Lung microvascular endothelial cell (primary cell): ENCODE results near the gene GALNT1. TPM values are rescaled to one million over a fixed set of nuclear protein-coding genes. Genes with fewer than 3 reads are reported as not detected.
"Not testable (repeated sequence)": the region's sequence is repeated elsewhere in the genome, so short reads cannot be mapped to it uniquely, and the experiment has no call there.

Source experiments
- DNase-seq, 2 donors: peaks; one replicate each; pipeline versions ENCODE4 v3.0.0 to v3.0.0-alpha.2; 2010; ENCODE audit warnings: low read depth in 2 of 2
- total RNA-seq: library from RNA; depleted of rRNA; stranded (reverse); fragments of >200 nt; gene quantifications from 2 replicates; pipeline ENCODE4 v1.2.1, GENCODE V29; 2014

The GALNT1 gene
- total RNA-seq, result 108 and 156 TPM in 2 replicates

DNA sequence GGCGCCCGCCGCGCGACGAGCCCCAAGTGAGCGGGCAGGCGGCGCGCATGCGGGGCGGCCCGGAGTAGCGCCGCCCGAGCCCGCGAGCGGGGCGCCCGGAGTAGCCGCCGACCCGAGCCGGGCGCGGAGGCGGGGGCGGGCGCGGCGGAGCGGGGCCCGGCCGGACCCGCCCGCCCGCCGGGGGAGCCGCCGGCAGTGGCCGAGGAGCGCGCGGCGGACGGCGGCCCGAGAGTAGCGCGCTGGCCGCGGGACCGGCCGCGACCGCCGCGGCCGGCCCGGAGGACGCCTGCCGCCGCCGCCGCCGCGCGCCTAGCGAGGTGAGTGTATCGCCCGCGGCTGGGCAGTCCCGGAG is at the start of gene GALNT1:
Gene GALNT1 (plus strand): TSS at position 195 of the 352 bp plus-strand sequence. CDS start 72,923 bp downstream, outside the sequence.
- DNase-seq, result peak; percentile 11 to 40

DNA sequence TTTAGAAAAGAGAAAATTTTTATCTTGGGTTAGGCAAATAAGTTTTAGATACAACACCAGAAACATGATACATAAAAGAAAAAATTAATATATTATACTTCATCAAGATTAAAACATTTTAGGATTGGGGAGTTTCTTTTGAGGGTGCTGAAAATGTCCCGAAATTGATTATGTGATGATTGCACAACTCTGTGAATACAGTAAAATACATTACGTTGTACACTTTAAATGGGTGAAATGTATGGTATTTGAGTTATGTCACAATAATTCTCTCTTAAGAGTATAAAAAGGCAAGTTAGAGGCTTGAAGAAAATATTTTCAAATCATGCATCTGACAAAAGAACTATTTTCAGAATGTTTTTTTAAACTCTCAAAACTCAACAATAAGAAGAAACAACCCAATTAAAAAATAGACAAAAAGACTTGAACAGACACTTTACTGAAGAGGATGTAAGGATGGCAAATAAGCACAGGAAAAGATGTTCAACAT is 47.6 kb upstream of the GALNT1 start:
- DNase-seq, result no peak

DNA sequence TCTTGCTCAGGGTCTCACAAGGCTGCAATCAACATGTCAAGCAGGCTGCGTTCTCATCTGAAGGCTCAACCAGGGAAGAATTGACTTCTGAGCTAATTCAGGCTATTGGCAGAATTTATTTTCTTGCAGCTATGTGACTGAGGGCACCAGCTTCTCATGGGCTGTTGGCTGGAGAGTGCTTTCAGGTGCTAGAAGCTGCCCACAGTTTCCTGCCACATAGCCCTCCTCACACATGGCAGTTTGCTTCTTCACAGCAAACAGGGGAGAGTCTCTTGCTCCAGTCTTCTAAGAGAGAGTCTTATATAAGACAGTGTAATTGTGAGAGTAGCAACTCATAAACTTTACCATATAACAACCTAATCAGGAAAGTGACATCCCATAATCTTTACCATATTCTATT is 46.2 kb upstream of the GALNT1 start:
- DNase-seq, result no peak

DNA sequence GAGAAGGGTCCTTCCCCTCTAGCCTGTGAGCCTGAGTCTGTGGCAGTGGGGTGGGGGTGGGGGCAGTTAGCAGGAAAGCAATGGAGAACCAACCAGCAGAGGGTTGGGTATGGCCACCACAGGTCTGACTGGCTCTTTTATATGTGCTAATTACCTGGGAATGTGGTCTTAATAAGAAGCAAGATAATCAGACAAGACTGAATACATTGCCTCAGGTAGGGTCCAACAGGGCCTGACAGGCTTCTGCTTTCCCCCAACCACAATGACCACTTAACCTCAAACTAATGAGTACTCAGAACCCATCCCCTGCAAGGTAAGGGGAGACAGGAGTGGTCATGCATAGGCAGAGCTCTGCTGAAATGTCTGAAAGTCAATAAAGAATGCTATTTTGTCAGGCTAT is 39.2 kb upstream of the GALNT1 start:
- no peak for DNase-seq

DNA sequence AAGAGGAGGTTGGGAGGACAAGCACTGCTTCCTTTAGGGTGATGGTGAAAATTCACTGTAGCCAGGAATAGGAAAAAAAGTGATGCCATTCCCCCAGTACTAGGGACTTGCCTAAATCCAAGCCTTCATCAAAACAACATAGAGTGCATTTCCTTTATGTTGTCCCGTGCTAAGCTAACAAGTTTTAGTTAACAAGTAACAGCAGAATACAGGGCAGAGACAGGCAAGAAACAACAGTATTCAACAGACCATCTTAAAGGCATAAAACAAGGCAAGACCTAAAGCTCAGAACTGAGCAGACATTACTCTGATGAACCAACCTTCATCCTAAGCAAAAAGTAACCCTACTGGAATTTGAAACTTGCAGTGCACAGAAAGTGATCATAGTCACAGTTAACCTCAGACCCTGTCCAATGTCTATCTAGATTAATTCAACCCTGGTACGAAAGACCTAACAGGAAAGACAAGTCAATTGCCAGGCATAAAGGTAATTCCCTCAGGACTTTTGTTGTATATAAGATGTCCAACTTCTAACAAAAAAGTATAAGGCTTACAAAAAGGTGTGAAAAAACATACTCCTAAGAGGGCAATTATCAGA is 34.4 kb upstream of the GALNT1 start:
- no peak for DNase-seq

DNA sequence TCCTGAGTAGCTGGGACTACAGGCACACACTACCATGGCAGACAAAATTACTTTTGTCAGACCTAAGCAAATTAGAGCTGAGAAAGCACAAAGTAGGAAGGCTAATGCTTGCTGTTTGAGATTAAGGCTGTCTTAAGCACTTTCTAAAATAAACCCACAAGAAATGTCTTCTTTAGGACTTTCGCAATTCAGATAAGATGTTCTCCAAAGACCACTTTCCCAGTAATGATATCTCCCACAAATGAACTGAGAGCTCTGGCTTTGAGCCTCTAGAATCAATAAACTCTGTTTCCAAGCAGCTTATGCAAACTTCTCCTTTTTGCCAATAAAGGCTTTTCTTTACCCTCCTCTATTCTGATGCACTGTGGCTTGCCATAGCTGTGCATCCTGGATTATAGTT is 32.0 kb upstream of the GALNT1 start:
- no peak for DNase-seq

DNA sequence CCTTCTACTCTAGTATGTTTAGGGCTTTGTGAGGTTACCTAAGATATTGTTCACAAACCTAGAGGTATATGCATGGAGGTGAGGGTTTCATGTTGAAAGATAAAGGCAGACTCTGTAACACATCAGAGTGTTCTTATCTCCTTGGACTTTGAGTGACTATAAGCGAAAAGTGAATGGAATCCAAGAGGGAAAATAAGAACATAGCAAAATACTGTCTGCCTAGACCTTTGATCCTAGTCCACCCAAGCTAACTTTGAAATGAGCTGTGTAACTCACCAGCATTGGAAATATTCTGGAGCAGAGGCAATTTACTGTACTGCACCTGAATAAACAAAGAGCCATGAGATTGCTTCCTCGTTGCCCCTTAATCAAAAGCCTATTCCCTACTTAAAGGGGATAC is 28.2 kb upstream of the GALNT1 start:
- DNase-seq, result no peak

DNA sequence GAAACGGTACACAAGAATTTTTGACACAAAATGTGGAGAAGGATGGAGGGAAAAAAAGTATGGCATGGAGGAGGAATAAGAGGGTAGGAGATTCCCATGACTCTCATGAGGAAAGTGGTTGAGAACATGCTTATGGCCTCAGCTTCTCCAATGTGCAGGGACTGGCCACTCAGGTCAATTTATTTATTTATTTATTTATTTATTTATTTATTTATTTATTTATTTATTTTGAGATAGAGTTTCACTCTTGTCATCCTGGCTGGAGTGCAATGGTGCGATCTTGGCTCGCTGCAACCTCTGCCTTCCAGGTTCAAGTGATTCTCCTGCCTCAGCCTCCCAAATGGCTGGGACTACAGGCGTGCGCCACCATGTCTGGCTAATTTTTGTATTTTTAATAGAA is 26.0 kb upstream of the GALNT1 start:
- DNase-seq, result not testable (repeated sequence)

DNA sequence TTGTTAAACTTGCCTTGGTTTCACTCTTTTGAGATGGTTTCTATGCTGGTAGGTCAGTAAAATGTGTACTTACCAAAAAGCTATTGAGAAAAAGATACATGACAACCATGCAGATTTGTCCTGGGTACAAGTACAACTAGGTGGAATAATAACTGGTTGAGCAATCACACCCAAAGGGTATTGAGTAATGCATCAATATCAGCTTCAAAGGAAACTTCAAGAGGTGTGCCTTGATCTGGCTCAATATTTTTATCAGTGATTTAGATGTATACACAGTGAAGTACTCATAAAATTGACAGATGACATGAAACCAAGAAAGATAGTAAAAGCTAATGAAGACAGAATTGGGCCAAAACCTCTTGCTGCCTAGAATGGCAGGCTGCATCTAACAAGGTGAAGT is 21.7 kb upstream of the GALNT1 start:
- no peak for DNase-seq

DNA sequence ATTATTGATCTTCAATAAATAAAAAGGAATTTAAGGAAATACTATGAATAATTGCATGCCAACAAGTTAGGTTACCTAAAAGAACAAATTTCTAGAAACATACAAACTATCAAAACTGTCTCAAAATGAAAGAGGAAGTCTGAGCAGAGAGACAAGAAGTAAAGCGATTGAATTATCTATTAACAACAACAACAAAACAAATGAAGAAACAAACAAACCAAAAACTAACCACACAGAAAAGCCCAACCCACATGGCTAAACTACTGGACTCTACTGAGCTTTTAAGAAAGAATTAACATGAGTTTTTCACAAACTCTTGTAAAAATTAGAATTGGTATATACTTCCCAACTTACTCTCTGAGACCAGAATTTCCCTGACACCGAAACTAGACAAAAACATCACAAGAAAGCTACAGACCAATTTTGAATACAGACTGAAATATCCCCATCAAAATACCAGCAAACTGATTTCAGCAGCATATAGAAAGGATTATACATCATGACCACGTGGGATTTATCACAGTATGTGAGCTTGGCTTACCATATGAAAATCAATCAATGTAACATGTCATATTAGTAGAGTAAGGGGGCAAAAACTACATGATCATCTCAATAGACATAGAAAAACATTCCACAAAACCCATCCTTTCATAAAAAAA is 16.6 kb upstream of the GALNT1 start:
- DNase-seq, result no peak

DNA sequence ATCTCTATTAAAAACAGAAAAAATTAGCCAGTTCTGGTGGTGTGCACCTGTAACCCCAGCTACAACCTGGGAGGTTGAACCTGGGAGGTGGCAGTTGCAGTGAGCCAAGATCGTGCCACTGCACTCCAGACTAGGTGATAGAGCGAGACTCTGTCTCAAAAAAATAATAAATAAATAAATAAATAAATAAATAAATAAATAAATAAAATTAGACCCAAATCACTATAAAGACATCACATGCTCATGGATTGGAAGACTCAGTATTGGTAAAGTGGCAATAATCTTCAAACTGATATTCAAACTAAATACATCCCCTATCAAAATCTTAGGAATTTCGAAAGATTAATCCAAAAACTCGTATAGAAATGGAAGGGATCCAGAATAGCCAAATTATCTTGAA is 15.5 kb upstream of the GALNT1 start:
- DNase-seq, result no peak

DNA sequence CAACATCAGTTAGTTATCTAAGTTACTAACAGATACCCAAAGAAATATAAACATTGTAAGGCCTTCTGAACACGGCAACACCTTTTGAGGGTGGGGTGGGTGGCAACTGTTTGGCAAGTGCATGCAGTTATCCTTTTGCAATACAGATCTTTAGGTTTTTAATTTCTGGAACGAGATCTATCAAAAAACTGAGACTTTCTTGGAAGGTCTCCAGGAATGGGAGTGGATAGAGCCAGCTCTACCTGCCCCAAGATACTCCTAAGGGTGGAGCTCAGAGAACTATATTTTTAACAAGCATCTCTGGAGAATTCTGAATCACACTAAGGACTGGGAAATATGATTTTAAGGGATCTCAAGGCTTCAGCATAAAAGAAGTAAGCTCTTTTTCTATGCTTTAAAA is 11.4 kb upstream of the GALNT1 start:
- DNase-seq, result no peak

DNA sequence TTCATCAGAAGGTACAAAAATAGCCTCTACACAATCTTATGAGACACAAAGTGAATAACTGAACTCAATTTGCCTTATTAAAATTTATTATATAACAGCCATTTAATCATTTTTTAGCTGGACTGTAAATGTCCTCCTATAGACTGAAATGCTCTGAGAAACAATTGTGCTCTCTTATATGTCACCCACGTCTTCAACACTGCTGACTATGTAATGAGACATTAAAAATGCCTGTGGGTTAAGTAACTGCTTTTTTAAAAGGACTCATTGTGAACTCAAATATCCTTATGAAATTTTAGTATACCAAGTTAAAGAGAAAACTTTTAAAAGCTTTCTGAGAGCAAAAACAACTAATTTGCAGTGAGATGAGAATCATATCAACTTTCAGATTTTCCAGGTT is 10.4 kb upstream of the GALNT1 start:
- DNase-seq, result no peak

DNA sequence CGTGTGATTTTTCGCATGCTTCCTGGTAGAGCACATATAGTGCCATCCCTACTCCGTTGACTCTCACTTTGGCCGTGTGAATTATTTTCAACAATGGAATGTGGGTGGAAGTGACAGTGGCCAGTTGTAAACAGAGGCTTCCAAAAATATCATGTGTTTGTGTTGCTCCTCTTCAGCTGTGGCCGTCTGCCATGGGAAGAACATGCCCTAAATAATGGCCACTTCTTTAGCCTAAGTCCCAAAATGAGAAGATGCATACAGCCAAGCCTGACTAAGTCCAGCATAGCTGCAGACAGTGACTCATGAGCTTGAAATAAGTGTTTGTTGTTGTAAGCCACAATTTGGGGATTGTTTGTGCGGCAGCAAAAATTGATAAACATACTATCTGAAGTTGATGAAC is 8.9 kb upstream of the GALNT1 start:
- peak in 1 of 2 donors; percentile 29 for DNase-seq

DNA sequence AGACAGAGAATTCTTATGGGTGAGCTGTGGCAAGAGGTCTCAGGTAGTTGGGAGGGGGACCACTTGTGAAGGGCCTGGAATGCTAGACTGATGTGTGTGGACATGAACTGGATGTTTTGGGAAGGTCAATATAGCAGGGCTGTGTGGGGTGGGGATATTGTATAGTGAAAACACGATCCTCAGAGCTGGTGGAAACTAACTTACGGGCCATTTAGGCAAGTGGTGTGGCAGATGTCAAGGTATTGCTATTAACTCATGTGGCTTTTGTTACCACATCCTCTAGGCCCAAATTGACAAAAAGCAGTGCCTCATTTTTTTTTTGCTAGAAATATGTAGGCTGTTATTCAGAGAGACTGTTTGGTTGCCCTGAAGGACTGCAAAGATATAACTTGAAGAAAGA is 8.0 kb upstream of the GALNT1 start:
- no peak for DNase-seq

DNA sequence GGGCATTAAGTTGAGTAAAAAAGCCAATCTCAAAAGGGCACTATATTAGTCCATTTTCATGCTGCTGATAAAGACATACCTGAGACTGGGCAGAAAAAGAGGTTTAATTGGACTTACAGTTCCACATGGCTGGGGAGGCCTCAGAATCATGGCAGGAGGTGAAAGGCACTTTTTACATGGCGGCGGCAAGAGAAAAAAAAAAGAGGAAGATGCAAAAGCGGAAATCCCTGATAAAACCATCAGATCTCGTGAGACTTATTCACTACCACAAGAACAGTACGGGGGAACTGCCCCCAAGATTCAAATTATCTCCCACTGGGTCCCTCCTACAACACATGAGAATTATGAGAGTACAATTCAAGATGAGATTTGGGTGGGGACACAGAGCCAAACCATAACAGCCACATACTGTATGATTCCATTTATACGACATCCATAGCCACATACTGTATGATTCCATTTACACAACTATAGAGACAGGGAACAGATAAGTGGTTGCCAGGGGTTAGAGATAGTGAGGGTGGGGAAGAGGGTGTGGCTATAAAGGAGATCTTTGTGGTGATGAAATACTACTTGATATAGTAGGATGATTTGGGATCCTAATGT is 5.2 kb upstream of the GALNT1 start:
- DNase-seq, result not testable (repeated sequence)

DNA sequence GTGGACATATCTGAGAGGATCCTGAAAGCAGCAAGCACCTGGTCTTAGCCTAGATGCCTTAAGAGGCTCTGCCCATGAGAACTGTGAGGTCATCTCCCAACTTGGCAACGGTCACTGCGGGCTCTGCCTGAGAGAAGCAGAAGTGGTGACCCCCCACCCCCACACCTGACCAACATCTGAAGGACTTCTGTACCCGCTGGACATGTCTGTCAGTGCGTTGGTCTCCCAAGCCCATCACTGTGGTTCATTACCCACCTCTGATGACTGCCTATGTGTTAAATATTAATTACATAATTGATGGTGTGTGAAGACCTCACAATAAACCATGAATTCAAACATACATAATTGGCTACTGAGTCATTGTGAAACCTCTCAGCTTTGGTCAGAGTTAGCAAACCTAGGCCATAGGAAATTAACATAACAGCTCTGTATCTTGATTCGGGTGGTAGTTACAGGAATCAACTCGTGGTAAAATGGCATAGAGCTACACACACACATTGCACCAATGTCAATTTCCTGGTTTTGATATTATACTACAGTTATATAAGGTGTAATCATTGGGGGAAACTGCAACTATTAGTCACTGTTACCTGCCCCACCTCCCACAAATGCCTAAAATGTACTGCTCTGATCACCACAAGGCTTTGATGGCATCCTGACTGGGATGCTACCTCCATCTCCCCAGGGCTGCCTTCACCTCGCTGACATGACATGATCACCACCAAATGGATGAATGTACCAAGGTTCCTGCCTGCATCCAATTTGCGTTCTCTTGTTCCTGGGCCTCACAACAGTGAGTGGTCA is 4.3 kb upstream of the GALNT1 start:
- no peak for DNase-seq

DNA sequence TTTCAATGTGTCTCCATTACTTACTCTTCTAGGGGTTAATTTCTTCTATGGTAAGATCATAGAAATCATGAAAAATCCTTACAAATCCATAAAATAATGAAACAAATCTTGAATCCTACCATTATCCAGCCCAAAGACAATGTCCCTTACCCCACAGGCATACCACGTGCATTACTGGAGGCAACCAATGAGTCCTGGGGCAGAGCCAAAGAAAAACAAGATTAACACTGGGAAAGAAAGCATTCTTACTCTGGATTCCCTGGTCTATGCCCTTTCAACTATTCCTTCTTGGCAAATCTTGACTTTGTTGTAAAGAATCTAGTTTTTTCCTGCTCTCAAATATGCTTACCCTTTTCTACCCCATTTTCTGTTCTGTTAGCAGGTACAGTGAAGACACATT is 3.1 kb upstream of the GALNT1 start:
- no peak for DNase-seq

DNA sequence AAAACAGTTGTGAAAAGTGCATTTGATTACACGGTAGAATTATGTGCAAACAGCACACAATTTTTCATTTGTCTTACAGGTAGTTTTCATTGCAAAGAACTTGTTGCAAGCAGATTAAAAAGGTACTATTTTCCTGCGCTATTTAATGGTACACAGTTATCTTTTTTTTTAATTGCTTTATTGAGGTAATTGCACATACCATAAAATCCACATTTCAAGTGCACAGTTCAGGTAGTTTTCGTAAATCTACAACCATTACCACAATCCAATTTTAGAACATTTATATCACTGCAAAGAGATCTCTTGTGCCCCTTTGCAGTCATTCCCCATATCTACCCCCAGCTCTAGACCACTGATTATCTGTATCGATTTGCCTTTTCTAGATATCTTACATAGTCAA is 2.6 kb upstream of the GALNT1 start:
- no peak for DNase-seq

DNA sequence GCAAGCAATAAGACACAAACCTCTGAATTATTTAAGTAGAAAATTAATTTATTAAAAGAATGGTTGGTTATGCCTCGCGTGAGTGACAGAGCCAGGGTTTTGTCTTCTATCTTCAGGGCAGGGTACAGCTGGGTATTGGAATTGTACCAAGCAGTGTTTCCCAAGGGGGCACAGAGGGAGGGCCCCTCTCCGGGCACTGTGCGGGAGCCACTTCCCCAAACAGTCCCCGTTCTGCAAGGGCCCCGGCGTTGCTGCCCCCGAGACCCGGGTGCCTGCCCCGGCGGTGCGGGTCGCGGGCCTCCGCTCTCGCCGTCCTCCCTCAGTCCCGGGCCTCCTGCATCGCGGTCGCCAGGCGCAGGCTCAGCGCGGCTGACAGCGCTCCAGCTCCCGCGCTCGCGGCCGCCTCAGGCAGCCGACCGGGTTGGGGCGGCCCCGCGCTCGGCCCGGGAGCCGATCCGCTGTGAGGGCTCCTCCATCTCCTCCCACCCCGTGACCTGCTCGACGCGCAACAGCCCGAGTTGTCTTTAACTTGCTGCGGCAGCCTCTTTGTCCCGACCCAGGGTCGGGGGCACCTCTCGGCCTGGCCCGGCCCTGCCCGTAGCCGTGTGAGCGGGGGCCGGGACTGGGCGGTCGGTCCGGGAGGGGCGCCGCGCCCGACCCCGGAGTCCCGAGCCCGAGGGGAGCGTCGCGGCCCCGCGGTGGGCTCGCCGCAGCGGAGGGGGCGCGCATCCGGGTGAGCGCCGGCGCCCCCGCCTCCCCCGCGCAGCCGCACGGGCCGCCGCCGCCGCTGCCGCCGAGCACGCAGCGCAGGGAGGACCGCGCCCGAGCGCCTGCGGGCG is 620 bp upstream of the GALNT1 start:
- DNase-seq, result peak; percentile 66 to 67

DNA sequence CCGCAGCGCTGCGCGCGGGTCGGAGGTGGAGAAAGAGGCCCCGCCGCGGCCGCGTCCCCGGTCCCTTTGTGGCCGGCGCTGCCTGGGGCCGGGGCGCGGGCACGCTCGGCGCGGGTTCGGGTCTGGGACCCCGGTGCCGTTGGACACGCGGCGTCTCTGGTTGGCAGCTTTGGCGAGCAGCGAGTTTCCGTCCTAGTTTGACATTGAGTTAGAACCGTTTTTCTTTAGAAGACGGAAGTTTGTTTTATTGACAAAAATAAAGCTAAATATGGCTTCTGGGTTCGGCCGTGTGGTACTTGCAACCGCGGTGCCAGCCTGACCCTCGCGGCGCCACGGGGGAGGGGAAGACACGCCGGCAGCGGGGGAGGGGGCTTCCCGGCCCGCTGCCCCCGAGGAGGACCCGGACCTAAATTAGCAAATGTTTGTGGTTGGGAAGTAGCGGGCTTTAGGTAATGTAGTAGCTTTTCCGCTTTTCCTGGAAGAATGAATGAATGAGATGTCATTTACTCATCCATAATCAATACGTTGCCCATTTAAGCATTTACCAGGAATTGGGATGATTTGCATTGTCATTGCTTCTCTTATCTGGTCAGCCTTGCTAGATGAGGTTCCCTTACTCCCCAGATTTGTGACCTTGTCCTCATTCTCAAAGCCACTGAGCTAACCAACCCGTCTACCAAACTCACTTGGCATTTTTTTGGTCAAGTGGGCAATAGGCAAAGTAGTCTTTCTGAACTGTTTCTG is 530 bp downstream of the GALNT1 start:
- DNase-seq, result peak; percentile 17 to 23
